Raji (cell line): ENCODE results near the gene GHRH.

Experiments
- POLR2A ChIP-seq: IDR thresholded peaks from 2 replicates; pipeline ENCODE4 v1.6.1; 2011; ENCODE audit warnings: low read depth, low read length, control low read depth; ENCODE audit not compliant: insufficient read depth

The GHRH gene

DNA sequence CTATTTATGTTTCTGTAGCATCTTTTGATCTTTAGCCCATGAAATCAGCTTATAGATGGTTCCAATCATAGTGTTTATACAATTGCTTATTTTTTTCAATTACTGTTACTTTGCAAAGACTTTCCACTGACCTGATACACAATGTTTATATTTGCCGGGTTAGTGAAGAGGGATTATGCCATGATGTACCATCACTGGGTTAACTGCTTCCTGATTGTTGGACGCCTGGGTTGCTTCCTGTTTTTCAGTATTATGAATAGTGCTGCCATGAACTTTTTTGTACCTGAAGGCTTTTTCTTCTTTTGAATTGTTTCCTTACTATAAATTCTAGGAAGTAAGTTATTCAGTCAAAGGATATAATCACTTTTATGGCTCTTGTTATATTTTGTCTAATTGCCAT is 34.8 kb upstream of the GHRH start:
- no peak for TF ChIP-seq POLR2A

DNA sequence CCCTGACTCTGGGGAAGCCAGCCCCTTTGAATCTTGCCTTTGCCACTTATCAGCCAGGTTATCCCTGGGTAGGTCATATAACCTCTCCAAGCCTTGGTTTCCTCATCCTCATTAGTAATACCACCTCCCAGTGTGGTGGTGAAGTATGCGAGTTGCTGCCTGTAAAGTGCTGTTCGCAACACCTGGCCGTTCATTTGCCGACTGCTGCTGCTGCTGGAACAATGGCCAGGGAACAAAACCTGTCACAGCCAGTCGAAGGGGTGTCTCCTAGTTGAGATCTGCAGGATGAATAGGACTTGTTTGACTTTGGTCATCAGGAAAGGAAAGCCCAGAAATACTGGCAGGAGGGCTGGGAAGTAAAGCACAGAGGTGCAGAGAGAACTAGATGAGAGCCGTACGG is 34.0 kb upstream of the GHRH start:
- TF ChIP-seq POLR2A: no peak

DNA sequence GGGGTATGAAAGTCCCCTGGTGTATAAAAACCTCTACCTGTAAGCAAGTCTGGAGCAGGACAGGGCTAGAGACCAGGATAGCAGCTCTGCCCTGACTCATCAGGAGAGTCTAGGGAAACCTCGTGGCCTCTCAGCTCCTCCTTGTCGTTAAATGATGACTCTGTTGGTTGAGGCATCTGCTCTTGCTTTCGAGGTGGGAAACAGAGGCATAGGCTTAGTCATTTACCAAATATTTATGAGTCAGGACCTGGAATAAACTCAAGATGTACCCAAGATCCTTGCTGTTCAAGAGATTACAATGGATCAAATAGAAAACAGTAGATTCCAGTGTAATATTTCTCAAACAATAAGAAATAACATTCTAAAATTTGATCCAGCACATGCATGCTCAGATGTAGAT is 33.4 kb upstream of the GHRH start:
- TF ChIP-seq POLR2A: no peak

DNA sequence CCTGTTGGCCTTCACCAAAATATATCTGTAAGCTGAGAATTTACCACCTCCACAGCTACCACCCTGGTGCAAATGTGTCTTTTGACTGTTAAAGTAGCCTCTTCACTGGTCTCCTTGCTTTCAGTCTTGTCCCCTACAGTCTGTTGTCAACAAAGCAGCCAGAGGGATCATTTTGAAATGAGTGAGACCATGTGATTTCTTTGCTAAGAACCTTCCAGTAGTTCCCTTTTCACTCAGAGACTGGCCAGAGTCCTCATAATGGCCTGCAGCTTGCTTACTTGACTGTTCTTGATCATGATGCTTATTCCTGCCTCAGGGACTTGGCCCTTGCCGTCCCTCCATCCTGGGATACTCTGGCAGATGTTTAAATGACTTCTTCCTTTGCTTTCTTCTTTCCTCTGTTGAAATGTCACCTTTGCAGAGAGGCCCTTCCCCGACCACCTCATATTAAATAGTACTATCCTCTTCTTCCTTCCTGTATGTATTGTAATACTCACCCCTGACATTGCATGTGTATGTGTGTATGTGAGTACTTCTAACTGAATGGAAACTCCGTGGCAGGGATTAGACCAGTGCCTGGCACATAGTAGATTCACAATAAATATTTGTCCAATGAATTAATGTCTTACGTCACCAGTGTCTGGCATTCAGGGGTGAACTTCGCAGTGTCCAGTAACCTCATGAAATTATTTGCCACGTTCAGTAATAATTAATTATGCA is 32.8 kb upstream of the GHRH start:
- no peak for TF ChIP-seq POLR2A

DNA sequence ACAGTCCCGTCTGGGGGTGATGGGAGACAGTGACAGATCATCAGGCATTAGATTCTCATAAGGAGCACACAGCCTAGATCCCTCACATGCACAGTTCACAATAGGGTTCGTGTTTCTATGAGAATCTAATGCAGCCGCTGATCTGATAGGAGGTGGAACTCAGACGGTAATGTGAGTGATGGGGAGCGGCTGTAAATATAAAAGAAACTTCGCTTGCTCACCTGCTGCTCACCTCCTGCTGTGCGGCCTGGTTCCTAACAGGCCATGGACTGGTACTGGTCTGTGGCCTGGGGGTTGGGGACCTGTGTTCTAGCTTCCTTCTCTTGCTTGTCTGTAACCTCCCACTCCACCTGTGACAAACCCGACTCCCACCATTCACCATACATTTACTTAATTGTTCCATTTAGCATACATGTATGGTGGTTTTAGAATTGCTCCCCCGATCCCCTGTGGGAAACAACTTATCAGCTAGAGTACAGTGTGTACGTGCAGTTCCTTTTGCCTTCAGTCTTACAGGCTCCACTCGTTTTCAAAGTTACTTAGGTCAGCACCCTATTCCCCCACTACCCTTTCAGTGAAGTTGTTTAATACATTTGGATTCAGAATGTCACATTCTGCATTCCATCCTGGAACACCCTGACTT is 31.8 kb upstream of the GHRH start:
- no peak for TF ChIP-seq POLR2A

DNA sequence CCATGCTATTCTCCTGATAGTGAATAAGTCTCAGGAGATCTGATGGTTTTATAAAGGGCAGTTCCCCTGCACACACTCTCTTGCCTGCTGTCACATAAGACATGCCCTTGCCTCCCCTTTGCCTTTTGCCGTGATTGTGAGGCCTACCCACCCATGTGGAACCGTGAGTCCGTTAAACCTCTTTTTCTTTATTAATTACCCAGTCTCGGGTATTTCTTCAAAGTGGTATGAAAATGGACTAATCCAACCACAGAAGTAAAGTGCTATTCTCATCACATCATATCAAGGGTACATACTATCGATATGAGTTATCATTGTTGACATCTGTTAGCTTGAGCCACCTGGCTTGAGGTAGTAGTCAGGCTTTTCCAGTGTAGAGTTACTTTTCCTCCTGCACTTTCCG is 30.1 kb upstream of the GHRH start:
- no peak for TF ChIP-seq POLR2A

DNA sequence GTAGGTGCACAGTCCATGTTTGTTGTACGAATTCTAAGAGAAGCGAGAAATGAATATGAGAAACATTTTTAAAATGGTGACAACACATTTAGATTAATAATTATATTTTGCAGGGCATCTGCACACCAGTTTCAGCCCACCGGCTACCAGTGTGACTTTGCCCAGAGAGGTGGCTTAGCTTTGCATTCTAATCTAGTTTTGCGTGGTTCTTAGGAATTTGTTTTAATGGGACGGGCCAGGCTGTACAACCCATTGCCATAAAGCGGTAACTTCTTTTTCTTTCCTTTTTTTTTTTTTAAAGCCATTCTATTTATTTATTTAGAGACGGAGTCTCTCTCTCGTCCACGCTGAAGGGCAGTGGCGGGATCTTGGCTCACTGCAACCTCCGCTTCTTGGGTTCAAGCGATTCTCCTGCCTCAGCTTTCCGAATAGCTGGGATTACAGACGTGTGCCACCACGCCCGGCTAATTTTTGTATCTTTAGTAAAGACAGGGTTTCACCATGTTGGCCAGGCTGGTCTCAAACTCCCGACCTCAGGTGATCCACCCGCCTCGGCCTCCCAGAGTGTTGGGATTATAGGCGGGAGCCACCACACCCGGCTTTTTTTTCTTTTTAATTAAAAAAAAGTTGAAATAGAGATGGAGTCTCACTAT is 28.7 kb upstream of the GHRH start:
- no peak for TF ChIP-seq POLR2A

DNA sequence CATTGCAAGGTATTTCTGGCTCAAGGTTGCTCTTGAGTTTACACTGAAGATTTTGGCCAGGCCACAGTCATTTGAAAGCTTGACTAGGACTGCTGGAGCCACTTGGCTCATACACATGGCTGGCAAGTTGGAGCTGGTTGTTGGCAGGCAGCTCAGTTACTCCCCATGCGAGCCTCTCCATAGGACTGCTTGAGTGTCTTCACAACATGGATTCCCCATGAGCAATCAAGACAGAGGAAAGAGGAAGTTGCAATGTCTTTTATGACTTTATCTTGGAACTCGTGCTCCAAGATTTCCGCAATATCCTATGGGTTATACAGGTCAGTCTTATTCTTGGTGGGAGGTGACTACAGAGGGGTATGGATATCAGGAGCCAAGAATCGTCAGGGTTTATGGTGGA is 26.5 kb upstream of the GHRH start:
- TF ChIP-seq POLR2A: no peak

DNA sequence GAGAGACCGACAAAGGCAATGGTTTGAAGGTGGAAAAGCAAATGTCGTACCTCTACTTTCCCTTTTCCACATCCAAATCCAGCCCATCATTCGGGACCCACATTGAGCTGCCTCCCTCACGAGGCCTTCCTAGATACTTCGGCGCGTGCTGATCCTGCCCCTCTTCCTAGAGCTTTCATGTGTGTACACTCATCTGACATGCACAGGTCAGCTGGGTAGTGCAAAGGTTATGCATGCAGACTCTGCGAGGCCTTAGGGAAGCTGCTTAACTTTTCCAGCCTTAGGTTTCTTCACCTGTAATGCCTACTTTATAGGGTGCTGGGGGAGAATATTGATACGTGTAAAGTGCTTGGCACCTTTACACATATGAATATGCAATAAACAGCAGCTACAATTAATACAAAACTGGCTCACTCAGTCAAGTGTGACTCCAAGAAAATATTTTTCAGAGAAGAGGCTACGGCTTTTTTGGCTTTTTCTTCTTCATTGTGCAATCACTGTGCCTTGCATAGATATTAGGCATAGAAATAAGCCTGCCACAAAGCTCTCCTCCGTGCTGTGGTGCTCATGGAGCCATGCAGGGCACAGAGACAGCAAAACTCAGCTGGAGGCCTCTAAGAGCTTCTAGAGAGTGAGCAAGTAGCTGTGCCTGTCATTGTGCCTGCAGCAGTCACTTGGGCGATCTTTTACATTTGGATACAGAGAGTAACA is 24.2 kb upstream of the GHRH start:
- no peak for TF ChIP-seq POLR2A

DNA sequence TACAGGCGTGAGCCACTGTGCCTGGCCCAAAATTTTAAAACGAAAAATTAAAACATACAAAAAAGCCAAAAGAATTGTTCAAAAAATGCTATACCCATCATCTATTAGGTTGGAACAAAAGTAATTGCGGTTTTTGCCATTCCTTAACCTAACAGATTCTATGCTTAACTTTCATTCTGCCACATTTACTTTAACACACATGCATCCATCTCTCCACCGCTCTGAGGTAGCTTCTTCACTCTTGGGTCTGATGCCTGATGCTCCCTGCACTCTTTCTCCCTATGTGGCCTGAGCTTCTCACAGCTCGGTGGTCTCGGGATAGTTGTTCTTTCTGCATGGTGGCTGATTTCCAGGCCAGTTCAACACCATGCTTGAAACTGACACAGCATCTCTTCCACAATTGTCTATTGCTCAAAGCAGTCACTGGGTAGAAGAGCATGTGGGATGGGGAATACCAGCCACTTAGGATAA is 23.1 kb upstream of the GHRH start:
- TF ChIP-seq POLR2A: no peak

DNA sequence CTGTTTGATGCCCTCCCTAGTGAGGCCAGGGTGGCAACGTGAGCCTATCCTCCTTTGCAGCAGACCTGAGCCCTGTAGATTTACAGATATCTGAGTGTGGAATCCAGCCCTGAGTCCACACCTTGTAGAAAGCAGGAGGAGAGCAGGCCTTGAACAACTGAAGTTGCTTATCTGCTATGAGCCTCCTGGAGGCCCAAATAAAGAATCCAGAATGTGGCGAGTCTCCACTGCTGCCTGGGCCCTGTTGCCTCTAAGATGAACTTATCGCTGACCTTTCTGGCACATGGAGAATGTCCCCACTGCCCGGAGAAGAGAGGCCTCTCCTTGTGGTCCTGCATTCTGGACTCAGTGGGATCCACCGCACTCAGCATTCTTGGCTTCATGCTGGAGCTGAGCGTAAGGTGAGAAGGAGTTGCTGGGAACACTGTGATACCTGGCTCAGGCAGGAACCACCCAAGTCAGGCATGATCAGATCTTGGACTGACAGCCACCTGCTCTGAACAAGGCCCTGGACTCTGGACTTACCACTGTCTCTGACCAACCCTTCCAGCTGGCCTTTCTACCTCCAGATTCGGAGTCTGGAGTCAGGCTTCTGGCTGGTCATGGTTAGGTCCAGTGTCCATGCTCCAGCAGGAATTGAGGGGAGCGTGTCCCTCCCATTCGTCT is 22.0 kb upstream of the GHRH start:
- TF ChIP-seq POLR2A: no peak

DNA sequence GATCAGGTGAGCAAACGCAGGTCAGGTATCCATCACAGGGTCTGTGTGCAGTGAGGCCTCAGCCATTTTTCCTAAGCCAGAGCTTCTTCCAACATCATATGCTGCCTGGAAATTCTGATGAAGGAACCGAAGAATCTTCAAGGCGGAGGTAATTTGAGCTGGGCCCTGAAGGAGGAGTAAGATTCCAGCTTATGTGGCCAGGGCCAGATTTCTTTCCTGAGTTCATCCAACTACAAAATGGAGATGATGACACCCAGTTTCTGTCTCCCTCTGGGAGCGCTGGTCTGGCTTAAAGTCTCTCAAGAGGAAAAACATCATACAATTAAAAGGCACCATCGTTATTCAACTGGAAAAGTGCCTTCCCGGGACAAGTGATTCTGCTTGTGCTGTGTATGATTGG is 20.9 kb upstream of the GHRH start:
- no peak for TF ChIP-seq POLR2A

DNA sequence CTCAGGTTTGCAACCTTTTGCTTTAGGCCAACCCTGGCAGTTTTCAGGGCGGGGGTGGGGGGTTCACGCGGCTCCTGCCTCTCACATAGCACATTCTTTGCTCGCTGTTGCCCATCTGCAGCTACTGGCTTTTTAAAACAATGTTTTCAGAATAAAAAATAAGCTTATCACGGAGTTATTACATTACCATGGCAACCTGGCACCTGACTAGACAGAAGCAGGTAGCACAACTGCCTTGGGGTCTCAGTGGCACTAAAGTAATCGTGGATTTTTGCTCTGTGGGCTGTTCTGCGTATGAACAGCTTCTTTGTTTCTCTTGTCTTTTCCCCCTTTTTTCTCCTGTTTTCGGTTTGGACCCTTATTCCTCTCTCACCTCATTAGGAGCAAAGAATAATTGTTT is 18.8 kb upstream of the GHRH start:
- TF ChIP-seq POLR2A: no peak

DNA sequence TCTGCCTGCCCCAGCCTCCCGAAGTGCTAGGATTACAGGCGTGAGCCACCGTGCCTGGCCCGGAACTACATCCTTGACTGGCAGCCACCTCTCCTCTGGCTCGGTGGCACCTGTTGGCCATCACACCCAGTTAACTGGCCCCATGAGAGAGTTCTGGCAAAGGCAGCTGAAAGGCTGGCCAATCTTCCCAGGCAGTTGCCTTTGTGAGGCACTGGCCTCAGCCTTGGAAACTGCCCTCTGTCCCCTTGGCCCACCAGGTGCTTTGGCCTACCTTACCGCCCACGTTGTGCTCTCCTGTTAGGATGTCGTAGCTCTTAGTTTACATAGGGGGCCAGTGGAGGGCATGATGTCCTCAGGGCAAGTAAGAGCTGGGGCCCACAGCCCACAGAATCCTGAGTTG is 18.2 kb upstream of the GHRH start:
- TF ChIP-seq POLR2A: no peak

DNA sequence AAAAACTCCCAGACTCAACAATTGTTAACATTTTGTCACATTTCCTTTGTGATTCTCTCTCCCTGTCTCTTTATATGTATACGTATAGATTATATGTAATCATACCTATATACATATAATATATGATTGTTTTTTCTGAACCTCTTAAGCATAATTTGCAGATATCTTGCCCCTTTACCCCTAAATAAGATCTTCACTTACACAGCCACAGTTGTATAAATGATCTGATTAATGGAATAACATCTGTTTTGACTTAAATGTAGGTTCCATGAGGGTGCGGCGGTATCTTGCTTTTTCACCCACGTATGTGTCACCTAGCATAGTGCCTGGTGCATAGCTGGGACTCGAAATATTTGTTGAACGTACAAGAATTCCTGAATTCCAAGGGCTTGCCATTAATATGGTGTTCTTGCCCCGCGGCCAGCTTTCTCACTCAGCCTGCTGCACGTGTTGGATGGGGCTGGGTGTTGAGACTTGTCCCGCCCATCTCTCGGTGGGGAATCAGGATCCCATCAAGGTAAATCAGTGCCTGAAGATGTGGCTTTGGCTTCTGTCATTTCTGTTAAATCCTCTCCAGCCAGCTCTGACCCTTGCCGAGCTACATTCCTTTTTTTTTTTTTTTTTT is 17.5 kb upstream of the GHRH start:
- no peak for TF ChIP-seq POLR2A

DNA sequence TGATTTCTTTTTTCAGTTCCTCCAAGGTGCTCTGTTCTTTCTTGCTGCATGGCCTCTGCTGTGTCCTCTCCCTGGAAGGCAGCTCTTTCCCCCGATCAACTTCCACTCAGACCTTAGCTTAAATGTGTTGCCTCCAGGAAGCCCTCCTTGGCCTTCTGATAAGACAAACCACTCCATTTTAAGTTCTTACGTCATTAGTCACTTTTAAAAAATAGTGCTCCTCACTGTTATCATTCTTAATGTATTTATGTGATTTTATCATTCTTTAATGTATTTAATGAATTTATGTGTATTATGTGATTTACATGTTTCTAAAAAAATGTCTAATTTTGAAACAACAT is 15.6 kb upstream of the GHRH start:
- TF ChIP-seq POLR2A: no peak
